Stomach (tissue), 9 donors: ENCODE results near the gene SIRT4. TPM values are rescaled to one million over a fixed set of nuclear protein-coding genes. Genes with fewer than 3 reads are reported as not detected.

Experiments used
- DNase-seq, 2 donors: peaks; one replicate each; pipeline versions ENCODE4 v3.0.0 to v3.0.0-alpha.2; 2013 to 2019
- H3K27ac ChIP-seq, 5 donors: fragments of 200-600 bp in 4 of 5; sonication (generic) in 4 of 5; one replicate each; pipeline ENCODE4 v1.5.1; 2013 to 2019; ENCODE audit warnings: mild to moderate bottlenecking in 1 of 5, moderate library complexity in 1 of 5
- H3K27me3 ChIP-seq, 3 donors: fragments of 200-600 bp; sonication (generic); one replicate each; pipeline ENCODE4 v1.5.1; 2017 to 2019; ENCODE audit warnings: mixed run types in 1 of 3
- H3K36me3 ChIP-seq, 4 donors: fragments of 200-600 bp; sonication (generic); 1 replicate in 3 of 4; 2 replicates in 1 of 4; pipeline ENCODE4 v1.5.1; 2016 to 2019
- H3K4me1 ChIP-seq, 4 donors: fragments of 200-600 bp; sonication (generic); one replicate each; pipeline ENCODE4 v1.5.1; 2016 to 2019
- H3K4me3 ChIP-seq, 4 donors: fragments of 200-600 bp; sonication (generic) in 3 of 4; one replicate each; pipeline ENCODE4 v1.5.1; 2016 to 2019; ENCODE audit warnings: mild to moderate bottlenecking in 1 of 4
- H3K9me3 ChIP-seq, 4 donors: fragments of 200-600 bp; sonication (generic); one replicate each; pipeline ENCODE4 v1.5.1; 2016 to 2019
- CTCF ChIP-seq, 7 experiments: fragments of 450-650 bp in 4 of 7; fragments of 200-600 bp in 3 of 7; sonication (generic) in 3 of 7; IDR thresholded peaks; one replicate each; pipeline ENCODE4 v1.5.1; 2016 to 2019; ENCODE audit warnings: antibody characterized with exemption in 7 of 7, control low read depth in 2 of 7, mild to moderate bottlenecking in 1 of 7
- EP300 ChIP-seq: sonication (generic); formaldehyde crosslinking; IDR thresholded peaks from one replicate; pipeline ENCODE4 v1.6.1; 2017; ENCODE audit warnings: antibody characterized with exemption
- POLR2A ChIP-seq, 4 donors: fragments of 450-650 bp; IDR thresholded peaks; one replicate each; pipeline ENCODE4 v1.6.1; 2016; ENCODE audit warnings: antibody characterized with exemption in 4 of 4, control low read depth in 2 of 4, mild to moderate bottlenecking in 1 of 4, moderate library complexity in 1 of 4
- POLR2AphosphoS5 ChIP-seq, 3 donors: sonication (generic); formaldehyde crosslinking; IDR thresholded peaks; one replicate each; pipeline ENCODE4 v1.6.1; 2016; ENCODE audit warnings: antibody characterized with exemption in 3 of 3
- WGBS, 5 donors: extraction: QIAGEN DNeasy Blood & Tissue Kit in 3 of 5; methylation state at CpG; one replicate each; pipeline versions ENCODE4 v1.1.5 to v1.1.7; 2013 to 2018; 5-methylcytosine and 5-hydroxymethylcytosine counted together
- intact Hi-C: fragments of 100-400 bp; cut with DNase I; formaldehyde crosslinking; loops from one replicate; pipeline ENCODE4 v1.15.1; 2023; ENCODE audit warnings: low total_unique reads
- polyA plus RNA-seq, 3 donors: library from polyadenylated mRNA; stranded (reverse); fragments of 200-250 nt; gene quantifications; one replicate each; pipeline ENCODE4 v1.2.3, GENCODE V29; 2013
- total RNA-seq, 5 donors: library from RNA; depleted of rRNA; stranded (reverse); fragments of >200 nt; gene quantifications; one replicate each; pipeline versions ENCODE4 v1.1.0 to v1.2.3, GENCODE V29; 2014 to 2016
- donor health status: healthy with polysubstance abuse.
- donor health status: Bipolar disorder and iron deficiency.
- donor health status: healthy.

Gene SIRT4
- total and polyA plus RNA-seq, 8 donors: 1.3 to 6.2 (median 4.0) TPM; not detected in 2

GRCh38 chr12:120323772-120324171 is 21.7 kb downstream of the SIRT4 start:
- H3K4me3 ChIP-seq: no peak overlapping the region
- no peaks in the 10 kb centered on the region for H3K9me3 ChIP-seq
- no peaks in the 10 kb centered on the region for H3K27me3 ChIP-seq
- peak overlapping the region in 1 of 5 donors; percentile 86 for H3K27ac ChIP-seq
- H3K4me1 ChIP-seq: peaks cover 25 to 47% (median 34%) of the 10 kb centered on the region in 4 donors
- WGBS, 5 donors: 86 to 93% (median 92%) methylated on average over 2 of the region's 2 CpGs
- intact Hi-C loops: no loop called here
- no peak for DNase-seq
- TF ChIP-seq EP300 (no peak), CTCF (IDR thresholded peaks at IDR 0.05) (no peak), POLR2AphosphoS5 (IDR thresholded peaks at IDR 0.05) (no peak)
- H3K36me3 ChIP-seq: no peaks in the 10 kb centered on the region

GRCh38 chr12:120324841-120325417 is 22.8 kb downstream of the SIRT4 start:
- intact Hi-C loops: no loop called here
- TF ChIP-seq POLR2AphosphoS5 (IDR thresholded peaks at IDR 0.05): no peak
- TF ChIP-seq EP300: no peak
- TF ChIP-seq POLR2A (IDR thresholded peaks at IDR 0.05): no peak
- no peak for TF ChIP-seq CTCF (IDR thresholded peaks at IDR 0.05)
- peak in 1 of 2 donors; percentile 76 for DNase-seq
- Histone ChIP-seq H3K27me3 (no peaks in the 10 kb centered on the region), H3K27ac (peak overlapping the region; percentile 0 to 60 (median 13)), H3K4me1 (peaks cover 25 to 47% (median 33%) of the 10 kb centered on the region in 4 donors), H3K9me3 (no peaks in the 10 kb centered on the region), H3K36me3 (no peaks in the 10 kb centered on the region), H3K4me3 (peak overlapping the region in 1 of 4 donors; percentile 73)
- WGBS, 5 donors: 30 to 56% (median 43%) methylated on average over 9 of the region's 9 CpGs

GRCh38 chr12:120327593-120327992 is 25.5 kb downstream of the SIRT4 start, which contains the start of gene PLA2G1B:
TSS of gene PLA2G1B (minus strand) at chr12:120327779. CDS start at chr12:120327753, 26 bp downstream.
- no peaks in the 10 kb centered on the region for H3K9me3 ChIP-seq
- H3K4me3 ChIP-seq: no peak within 1 kb of the TSS
- intact Hi-C loops: no loop called here
- WGBS, 5 donors: 41 to 58% (median 47%) methylated on average over 5 of the region's 5 CpGs
- peaks cover 13 to 29% (median 19%) of the 10 kb centered on the region in 4 donors for H3K4me1 ChIP-seq
- H3K27ac ChIP-seq: peak within 1 kb of the TSS in 1 of 5 donors; percentile 46
- DNase-seq: peak; percentile 25 to 37
- H3K27me3 ChIP-seq: no peaks in the 10 kb centered on the region
- no peaks in the 10 kb centered on the region for H3K36me3 ChIP-seq
- TF ChIP-seq POLR2AphosphoS5 (IDR thresholded peaks at IDR 0.05) (no peak), CTCF (IDR thresholded peaks at IDR 0.05) (no peak), POLR2A (IDR thresholded peaks at IDR 0.05) (no peak), EP300 (no peak)

DNA sequence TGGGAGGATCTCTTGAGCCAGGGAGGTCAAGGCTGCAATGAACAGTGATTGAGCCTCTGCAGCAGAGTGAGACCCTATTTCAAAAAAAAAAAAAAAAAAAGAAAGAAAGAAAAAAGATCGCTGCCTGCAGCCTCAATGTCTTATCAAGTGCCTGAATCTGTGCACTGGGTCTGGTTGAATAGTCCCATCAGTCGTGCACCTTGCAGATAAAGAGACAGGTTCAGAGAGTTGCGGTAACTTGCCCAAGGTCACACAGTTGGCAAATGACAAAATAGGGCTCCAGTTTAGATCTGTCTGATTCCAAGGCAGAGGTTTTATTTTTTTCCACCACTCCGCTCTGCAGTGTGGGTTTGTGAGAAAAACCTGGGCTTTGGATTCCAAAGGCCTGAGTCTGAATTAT is 26.1 kb downstream of the SIRT4 start:
- no peaks in the 10 kb centered on the region for H3K27me3 ChIP-seq
- intact Hi-C loops: no loop called here
- no peak overlapping the region for H3K27ac ChIP-seq
- H3K4me1 ChIP-seq: peaks cover 13 to 28% (median 19%) of the 10 kb centered on the region in 4 donors
- no peak for DNase-seq
- H3K36me3 ChIP-seq: no peaks in the 10 kb centered on the region
- no peak overlapping the region for H3K4me3 ChIP-seq
- 74 to 83% (median 82%) methylated on average over 4 of the region's 4 CpGs for WGBS, 5 donors
- TF ChIP-seq EP300: no peak
- no peak for TF ChIP-seq CTCF (IDR thresholded peaks at IDR 0.05)
- no peak for TF ChIP-seq POLR2AphosphoS5 (IDR thresholded peaks at IDR 0.05)
- TF ChIP-seq POLR2A (IDR thresholded peaks at IDR 0.05): no peak
- H3K9me3 ChIP-seq: no peaks in the 10 kb centered on the region
